Activated CD8-positive, alpha-beta memory T cell treated with anti-CD3 and anti-CD28 coated beads for 24 hours (primary cell): ENCODE measurements around the gene CEP131.
A peak's percentile ranks its signal among the peaks of the same experiment; 100 is the strongest.

Source experiments
- DNase-seq: peaks from one replicate; pipeline ENCODE4 v3.0.0-alpha.2; 2020

The CEP131 gene

DNA sequence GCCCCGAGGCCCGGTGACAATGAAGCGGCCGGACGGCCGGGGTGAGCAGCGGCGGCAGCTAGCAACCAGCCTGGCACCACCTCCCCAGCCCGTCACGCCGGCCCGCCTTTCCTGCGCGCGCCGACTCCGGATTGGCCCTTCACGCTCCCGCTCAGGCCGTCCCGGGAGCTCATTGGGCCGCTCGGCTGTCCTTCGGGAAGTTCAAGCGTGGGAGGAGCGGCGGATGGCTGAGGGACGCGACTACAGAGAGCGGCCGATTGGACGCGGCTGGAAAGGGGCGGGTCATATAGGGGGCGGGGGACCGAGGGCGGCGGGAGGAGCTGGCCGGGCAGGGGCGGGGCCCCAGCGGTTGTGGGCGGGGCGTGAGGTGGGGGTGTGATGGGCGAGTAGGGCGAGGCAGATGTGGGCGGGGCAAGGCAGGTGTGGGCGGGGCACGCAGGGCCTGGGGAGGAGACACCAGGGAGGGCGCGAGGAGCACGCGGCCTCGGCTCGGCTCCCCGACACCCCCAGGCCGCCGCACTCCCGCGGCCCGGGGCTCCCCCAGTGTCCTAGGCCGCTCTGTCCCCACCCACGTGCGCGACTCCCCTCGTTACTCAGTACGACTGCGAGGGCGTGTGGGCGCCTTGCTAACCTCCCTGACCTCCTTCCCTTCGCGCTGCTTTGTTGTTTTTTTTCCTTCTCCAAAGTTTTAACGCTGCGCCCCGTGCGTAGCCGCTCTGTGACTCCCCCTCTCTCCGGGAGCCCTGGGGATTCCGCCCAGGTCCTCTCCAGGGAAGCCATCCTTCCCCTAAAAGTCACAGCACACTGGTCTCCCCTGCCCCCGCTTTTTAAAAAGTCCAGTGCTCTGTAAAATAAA, at the start of gene CEP131:
CEP131 (minus strand) TSS at position 60 of the 856 bp plus-strand sequence. CDS start 2,909 bp downstream, outside the sequence.
- DNase-seq, result peak; percentile 100

- DNase-seq, result no peak
Measured at GRCh38 chr17:81271226-81271625, 48.5 kb upstream of the CEP131 start.

DNA sequence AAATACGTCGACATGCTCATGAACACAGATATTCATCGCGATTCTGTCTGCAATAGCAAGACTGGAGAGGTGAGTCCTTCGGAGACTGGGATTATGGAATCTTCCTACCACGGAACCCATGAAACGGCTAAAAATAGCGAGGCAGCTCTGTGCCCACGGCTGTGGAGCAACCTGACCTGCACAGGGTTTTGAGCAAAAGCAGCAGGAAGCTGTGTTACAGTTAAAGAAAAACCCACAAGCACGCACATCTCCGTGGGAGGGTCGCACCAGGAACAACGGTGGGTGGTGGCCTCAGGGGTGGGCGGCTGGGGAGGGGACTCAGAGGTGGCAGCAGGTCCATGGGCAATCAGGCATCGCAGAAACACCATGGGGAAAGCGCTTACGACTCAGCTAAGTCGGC, 47.5 kb upstream of the CEP131 start:
- DNase-seq, result no peak

- no peak for DNase-seq
Measured at GRCh38 chr17:81267390-81268067, 44.8 kb upstream of the CEP131 start.

GRCh38 chr17:81265576-81265975, 42.8 kb upstream of the CEP131 start:
- DNase-seq, result no peak

DNA sequence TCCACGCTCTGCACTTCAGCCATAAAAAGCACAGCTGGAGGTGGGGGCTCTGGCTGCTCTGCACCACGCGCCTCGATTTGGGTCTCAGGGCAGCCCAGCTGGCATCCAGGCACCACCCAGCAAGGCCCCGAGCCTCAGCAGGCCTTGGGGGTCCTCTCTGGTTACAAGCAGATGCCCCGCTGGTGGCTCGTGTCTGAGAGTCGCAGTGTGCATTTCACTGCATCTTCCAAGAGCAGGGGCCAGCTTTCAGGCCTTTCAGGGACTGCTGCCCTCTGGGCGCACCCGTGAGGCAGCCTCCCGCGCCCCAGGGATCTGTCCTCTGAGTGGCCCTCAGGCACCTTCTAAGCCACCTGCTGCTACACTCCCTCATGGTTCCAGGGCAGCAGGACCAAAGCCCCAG, 41.9 kb upstream of the CEP131 start:
- DNase-seq, result no peak

DNA sequence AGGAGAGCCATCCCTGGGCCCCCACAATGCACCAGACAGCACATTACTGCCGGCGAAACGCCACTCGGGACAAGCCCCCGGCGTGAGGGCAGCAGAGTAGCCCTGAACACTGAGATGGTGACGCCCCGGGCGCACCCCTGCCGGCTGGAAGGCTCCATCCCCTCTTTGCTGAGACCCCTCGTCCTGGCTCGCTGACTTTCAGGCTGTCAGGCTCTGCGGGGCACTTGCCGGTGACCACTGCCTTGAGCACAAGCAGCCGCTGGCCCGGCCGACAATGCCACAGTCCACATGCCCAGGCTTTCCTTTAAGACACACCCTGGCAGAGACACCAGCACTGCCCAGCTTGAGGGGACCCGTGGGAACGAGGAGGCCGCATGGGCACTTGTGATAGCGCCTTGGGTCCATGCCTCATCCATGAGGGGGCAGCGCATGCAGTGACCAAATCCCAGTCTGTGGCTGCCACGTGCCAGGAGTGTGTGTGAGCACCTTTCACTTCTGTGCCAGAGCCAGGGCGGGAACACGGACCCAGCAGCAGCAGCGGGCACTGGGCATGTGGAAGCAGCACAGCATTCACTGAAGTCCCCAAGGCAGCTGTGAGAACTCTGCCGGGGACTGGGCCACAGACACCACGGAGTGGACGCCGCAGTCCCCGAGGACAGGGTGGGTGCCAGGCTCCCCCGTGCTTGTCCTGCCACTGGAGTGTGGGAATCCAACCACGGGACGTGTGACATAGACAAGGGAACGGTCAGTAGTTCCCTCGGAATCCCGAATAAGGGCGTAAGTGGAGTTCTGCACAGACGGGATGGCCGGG, 40.8 kb upstream of the CEP131 start:
- DNase-seq, result no peak

DNA sequence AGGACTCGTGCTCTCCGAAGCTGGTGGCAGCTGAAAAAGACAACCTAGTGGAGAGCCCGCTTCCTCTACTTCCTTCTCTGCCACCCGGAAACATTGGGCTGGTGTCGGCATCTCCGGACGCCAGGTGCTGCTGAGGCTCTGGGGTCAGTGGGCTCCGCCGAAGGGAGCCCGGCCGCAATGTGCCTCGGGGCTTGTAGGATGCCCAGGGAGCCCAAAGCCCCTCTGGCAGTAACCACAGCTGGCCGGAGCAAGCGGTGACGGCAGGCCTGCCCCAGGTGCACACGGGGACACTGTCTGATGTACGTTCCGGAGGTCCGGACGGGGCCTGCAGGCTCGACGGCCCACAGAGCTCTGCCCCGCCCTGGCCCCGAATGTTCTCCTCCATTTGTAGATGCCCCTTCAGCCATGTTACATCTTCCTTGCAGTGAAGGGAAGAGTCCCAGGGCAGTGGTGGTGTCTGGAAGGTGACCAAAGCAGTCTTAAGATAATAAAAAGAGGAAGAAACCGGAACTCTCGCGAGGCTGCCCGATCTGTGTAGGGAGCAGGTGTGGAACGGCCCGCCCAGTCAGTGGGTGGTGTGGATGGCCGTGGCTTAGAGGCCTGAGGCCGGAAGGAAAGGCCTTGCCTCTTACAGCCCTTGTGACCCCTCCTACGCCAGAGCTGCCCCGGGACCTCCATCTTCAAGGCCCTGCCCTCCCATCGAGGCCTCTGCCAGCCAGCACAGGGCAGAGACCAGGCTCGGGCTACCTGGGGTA, 39.0 kb upstream of the CEP131 start:
- DNase-seq, result no peak

DNA sequence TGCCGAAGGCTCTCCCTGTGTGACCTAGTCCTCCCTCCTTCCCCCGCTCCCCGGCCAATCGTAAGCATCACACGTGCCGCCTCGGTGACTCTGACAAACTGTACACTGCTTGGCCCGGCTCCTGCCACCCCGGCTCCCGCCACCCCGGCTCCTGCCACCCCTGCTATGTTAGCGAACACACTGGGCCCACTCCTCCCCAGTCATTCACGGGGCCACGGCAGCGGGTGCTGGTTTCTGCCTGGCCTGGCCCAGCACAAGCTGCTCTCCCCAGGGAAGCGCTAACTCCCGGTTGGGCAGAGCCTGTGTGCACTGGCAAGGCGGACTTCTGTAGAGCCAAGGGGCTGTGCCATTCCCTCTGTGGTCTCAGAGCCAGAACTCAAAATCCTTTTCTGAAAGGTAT, 38.3 kb upstream of the CEP131 start:
- no peak for DNase-seq

DNA sequence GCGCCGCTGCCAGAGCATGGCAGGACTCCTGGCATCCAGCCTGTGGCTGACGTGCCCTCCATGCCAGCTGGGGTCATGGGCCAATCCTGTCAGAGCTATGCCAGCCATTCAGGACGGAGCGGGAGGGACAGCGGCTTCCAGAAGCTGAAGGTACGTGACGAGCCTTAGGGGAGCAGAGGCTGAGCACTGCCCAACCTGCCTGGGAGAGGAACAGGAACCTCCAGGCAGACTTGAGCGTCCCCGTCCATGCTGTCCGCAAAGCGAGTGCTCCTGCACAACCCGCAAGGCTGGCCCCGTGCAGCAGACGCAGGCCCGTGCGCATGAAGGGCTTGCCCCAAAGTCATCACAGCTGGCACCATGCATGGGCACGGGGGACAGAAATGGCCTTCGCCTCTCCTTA, 37.9 kb upstream of the CEP131 start:
- no peak for DNase-seq

- DNase-seq, result no peak
Measured at GRCh38 chr17:81260171-81260570, 37.4 kb upstream of the CEP131 start.

- no peak for DNase-seq
Measured at GRCh38 chr17:81259058-81259605, 36.4 kb upstream of the CEP131 start.

DNA sequence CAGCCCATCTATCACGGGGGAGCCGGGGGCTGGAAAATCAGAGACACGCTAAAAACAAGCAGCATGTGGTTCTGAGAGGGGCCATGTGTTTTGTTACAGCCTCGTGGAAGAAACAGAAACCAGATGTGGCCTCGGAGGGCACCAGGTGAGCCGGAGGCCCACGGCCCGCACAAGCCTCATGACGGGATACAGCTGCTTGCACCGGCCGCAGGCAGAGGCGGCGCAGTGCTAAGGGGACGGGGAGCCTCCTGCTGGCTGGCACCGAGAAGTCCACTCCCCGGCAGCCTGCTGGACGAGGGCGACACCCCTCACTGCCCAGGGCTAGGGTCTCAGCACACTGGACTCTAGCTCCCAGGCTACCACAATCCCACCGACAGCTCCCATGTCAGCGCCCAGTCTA, 35.5 kb upstream of the CEP131 start:
- DNase-seq, result no peak

DNA sequence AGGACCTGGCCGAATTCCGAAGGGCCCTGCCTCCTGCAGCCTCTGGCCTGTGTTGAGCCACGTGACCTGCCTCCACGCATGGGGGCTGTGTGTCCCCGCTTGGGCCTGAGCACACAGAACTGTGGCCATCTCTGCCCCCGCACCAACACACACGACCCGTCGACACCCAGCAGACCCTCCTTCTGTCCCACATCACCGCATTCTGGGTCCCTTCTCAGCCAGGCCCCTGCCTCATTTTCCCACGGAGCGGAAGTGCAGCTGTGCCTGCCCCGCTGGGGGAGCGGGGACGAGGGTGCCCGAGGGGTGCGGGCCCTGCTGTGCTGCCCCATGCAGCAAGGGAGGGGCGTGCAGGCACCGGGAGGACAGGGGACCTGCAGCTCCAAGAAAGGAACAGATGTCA, 34.8 kb upstream of the CEP131 start:
- no peak for DNase-seq

DNA sequence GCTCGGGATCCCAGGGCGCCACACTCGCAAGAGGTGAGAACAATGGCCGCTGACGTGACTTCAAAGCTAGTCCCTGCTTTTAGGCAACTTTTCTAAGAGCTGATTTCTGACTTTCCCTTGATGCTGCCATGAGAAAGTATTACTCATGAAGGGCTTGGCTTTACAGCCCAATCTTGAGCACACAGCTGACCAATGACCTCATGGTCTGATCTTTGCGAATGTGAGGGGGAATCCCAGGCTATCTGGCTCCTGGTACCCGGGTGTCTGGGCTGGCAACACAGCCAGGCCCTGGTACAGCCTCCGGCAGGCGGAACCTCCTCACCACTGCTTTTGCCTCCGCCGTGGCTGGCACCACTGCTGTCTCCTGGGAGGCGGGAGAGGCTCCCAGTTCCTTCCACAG, 33.9 kb upstream of the CEP131 start:
- DNase-seq, result no peak

DNA sequence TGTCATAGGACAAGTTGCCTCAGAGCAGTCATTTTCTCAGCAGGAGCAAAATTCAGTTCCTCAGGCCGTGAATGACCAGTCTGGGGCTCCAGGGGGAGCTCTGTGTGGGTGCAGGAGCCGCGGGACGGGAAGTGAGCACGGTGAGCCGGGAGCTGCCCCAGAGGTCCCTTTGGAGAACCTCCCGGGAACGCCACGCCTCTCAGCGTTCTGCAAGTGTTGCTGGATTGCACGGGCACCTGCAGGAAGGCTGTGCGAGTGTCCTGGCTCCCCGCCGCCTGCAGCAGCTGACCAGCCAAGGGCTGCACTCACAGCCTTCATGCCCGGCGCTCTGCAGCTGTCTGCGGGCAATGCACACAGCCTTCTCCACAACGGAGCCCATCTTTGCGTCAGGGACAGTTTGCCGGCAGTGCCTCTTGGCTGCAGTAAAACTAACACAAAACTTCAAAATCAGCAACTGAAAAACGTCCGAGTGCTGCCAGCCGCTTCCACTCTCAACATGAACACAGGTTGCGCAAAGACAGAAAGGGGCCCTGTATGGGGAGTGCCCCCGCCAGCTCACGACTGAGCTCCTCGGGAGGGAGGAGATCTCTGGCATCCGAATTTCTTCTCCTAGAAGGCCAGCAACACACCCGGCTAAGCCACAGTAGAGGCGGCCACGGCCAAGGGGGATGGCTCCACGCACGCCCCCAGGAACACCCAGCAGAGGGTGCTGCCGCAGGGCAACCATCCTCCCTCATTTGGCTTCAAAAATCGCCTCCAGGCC, 32.4 kb upstream of the CEP131 start:
- no peak for DNase-seq

DNA sequence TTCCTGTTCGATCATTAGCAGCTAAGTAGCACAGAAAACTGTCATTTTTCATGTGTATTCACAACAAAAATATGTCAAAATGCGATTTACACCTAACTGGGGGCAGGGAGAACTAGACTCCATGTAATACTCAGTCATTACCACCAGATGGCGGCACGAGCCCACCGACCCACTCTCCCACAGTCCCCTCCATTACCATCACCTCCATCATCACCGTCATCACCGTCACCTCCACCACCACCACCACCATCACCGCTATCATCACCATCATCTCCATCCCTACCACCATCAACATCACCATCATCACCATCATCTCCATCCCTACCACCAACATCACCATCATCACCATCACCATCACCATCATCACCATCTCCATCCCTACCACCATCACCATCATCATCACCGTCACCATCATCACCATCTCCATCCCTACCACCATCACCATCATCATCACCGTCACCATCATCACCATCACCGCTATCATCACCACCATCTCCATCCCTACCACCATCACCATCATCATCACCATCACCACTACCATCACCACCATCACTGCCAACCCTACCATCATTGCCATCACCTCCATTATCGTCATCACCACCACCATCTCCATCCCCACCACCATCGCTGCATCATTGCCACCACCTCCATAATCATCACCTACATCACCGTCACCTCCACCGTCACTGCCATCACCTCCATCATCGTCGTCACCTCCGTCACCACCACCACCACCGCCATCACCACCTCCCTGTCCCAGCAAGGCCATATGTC, 30.8 kb upstream of the CEP131 start:
- peak; percentile 80 for DNase-seq

- no peak for DNase-seq
Measured at GRCh38 chr17:81252987-81253329, 30.2 kb upstream of the CEP131 start.

GRCh38 chr17:81252326-81252986, 29.7 kb upstream of the CEP131 start:
- no peak for DNase-seq

- no peak for DNase-seq
Measured at GRCh38 chr17:81251709-81252301, 29.0 kb upstream of the CEP131 start.
